Body of pancreas (tissue), 4 donors: Measurements from ENCODE around the gene GATA1.

Source experiments
- POLR2A ChIP-seq, 3 donors: fragments of 450-650 bp; IDR thresholded peaks; one replicate each; pipeline ENCODE4 v1.6.1; 2016; ENCODE audit warnings: antibody characterized with exemption in 3 of 3, mild to moderate bottlenecking in 2 of 3
- TF ChIP-seq, protein P1 (sequence below), 7 experiments: fragments of 450-650 bp in 4 of 7; fragments of 200-600 bp in 3 of 7; sonication (generic) in 3 of 7; IDR thresholded peaks; one replicate each; pipeline ENCODE4 v1.5.1; 2016 to 2019; ENCODE audit warnings: antibody characterized with exemption in 7 of 7

DNA sequence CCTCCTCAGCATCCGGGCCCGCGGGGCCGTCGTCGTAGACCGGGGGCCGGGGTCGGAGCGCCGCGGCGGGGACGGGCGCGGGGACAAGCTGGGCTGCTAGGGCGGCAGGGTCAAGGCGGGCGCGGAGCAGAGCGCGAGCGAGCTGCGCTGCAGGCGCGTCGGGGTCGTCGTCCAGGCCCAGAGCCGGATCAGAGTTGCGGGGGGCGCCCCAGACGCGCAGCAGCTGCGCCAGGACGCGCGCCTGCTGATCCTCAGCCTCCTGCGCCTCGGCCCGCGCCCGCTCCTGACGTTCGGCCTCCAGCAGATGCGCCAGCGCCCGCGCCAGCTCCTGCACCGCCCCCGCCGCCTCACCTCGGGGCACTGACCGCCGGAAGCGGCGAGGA, 45.5 kb downstream of the GATA1 start:
- TF ChIP-seq, protein P1, sequence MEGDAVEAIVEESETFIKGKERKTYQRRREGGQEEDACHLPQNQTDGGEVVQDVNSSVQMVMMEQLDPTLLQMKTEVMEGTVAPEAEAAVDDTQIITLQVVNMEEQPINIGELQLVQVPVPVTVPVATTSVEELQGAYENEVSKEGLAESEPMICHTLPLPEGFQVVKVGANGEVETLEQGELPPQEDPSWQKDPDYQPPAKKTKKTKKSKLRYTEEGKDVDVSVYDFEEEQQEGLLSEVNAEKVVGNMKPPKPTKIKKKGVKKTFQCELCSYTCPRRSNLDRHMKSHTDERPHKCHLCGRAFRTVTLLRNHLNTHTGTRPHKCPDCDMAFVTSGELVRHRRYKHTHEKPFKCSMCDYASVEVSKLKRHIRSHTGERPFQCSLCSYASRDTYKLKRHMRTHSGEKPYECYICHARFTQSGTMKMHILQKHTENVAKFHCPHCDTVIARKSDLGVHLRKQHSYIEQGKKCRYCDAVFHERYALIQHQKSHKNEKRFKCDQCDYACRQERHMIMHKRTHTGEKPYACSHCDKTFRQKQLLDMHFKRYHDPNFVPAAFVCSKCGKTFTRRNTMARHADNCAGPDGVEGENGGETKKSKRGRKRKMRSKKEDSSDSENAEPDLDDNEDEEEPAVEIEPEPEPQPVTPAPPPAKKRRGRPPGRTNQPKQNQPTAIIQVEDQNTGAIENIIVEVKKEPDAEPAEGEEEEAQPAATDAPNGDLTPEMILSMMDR (IDR thresholded peaks at IDR 0.05) = no peak
- TF ChIP-seq POLR2A (IDR thresholded peaks at IDR 0.05) = no peak
